ENCODE results near the gene IZUMO2. TPM values are rescaled to one million over a fixed set of nuclear protein-coding genes. Genes with fewer than 3 reads are reported as not detected.

IZUMO2 gene
- total RNA-seq, 2 experiments from 2014 or later: not detected

DNA sequence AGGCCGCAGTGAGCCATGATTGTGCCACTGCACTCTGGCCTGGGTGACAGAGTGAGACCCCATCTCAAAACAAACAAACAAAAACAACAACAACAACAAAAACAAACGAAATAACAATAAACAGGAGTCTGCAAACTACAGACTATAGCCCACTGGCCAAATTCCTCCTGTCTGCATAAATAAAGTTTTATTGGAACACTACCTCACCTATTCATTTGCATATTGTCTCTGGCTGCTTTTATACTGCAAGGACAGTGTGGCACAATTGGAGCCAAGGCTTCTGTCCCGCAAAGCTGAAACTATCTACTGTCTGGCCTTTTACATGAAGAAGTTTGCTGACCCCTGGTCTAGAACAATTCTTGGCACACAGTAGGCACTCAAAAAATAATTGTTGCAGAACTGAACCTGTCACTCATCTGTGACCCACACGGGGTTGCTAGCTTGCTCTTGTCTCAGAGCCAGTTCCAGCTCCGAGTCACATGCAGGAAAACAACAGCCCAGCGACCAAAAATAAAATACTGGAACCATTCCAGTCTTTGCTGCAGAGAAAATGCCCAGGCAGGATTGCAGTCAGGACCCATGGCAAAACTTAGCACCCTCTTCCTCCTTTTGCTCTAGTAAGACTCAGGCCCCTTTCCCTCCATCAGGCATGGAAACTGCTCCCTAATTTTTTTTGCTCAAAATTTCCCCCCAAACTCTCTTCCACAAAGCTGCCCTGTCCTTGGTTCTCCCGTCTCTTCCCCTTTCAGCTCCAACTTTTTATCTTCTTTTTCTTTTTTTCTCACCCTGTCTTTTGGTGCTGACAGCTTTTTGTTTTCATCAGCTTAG, 35.6 kb upstream of the IZUMO2 start:
- no peaks in the 10 kb centered on the region for H3K9me3 Mint-ChIP-seq (ENCODE audit: low read depth)
- intact Hi-C loops (cut with DNase I, micrococcal nuclease): no loop called here
- H3K27ac Mint-ChIP-seq: no peak overlapping the region
- DNase-seq: no peak
- no peaks in the 10 kb centered on the region for H3K4me1 Mint-ChIP-seq
- ChIA-PET CTCF (no interaction called here), POLR2A (no interaction called here)
- no peaks in the 10 kb centered on the region for H3K36me3 Mint-ChIP-seq (ENCODE audit: low read depth)
- H3K27me3 Mint-ChIP-seq: peaks cover 46% of the 10 kb centered on the region
- ATAC-seq: no peak
- H3K4me3 Mint-ChIP-seq: no peak overlapping the region

GRCh38 chr19:50197348-50197747, 34.3 kb upstream of the IZUMO2 start:
- DNase-seq: no peak
- ATAC-seq: no peak
- intact Hi-C loops (cut with DNase I, micrococcal nuclease): no loop called here
- ChIA-PET CTCF (no interaction called here), POLR2A (no interaction called here)
- Mint-ChIP-seq H3K4me3 (no peak overlapping the region), H3K4me1 (no peaks in the 10 kb centered on the region), H3K27me3 (peaks cover 49% of the 10 kb centered on the region), H3K9me3 (ENCODE audit: low read depth) (no peaks in the 10 kb centered on the region), H3K36me3 (ENCODE audit: low read depth) (no peaks in the 10 kb centered on the region), H3K27ac (no peak overlapping the region)

- Mint-ChIP-seq H3K27ac (no peak overlapping the region), H3K9me3 (ENCODE audit: low read depth) (no peaks in the 10 kb centered on the region), H3K4me3 (no peak overlapping the region), H3K36me3 (ENCODE audit: low read depth) (no peaks in the 10 kb centered on the region), H3K27me3 (peaks cover 41% of the 10 kb centered on the region), H3K4me1 (no peaks in the 10 kb centered on the region)
- CTCF ChIA-PET: no interaction called here
- no peak for DNase-seq
- POLR2A ChIA-PET: no interaction called here
- ATAC-seq: no peak
- intact Hi-C loops (cut with DNase I, micrococcal nuclease): no loop called here
These were observed 33.3 kb upstream of the IZUMO2 start for GRCh38 chr19:50196322-50196932.

- no peak for ATAC-seq
- CTCF ChIA-PET: interaction anchor here (0.9 kb wide), 1 partner anchor 361 kb away, joined by 4 read pairs; no protein-coding TSS in a partner anchor
- peaks cover 40% of the 10 kb centered on the region for H3K27me3 Mint-ChIP-seq
- peaks cover under 1% of the 10 kb centered on the region for H3K9me3 Mint-ChIP-seq (ENCODE audit: low read depth)
- POLR2A ChIA-PET: interaction anchor here (0.6 kb wide), 1 partner anchor 12 kb away, joined by 4 read pairs; no protein-coding TSS in a partner anchor
- no peaks in the 10 kb centered on the region for H3K36me3 Mint-ChIP-seq (ENCODE audit: low read depth)
- no peaks in the 10 kb centered on the region for H3K4me1 Mint-ChIP-seq
- H3K4me3 Mint-ChIP-seq: no peak overlapping the region
- DNase-seq: no peak
- intact Hi-C loops (cut with DNase I, micrococcal nuclease): no loop called here
- H3K27ac Mint-ChIP-seq: no peak overlapping the region
These were observed 32.1 kb upstream of the IZUMO2 start for GRCh38 chr19:50195224-50195623.

DNA sequence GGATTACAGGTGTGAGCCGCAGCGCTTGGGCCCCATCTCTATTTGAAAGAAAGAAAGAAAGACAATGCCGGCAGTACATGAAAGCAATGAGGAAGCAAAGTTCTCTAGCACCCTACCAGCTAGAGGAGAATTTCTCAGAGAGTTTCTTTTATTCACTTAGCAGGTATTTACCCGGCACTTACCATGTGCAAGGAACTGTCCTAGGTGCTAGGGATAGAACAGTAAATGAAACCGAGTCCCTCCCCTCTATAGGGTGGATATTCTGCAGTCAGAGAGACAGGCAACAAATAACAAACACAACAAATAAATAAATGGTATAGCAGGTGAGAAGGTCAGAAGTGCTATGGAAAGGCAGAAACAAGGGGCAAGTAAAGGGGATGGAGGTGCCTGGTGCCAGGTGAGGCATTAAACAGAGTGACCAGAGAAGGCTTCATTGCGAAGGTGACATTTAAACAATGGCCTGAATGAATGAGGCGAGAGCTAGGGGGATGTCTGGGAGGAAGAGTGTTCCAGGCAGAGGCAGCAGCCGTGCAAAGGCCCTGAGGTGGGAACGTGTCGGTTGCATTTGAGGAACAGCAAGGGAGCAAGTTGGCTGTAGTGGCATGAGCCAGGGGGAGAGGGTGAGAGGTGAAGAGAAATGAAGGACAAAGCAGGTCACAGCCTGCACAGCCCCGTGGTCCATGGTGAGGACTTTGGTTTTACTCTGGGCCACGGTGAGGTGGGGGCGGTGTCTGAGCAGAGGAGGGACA, 29.6 kb upstream of the IZUMO2 start:
- H3K4me3 Mint-ChIP-seq: no peak overlapping the region
- H3K27me3 Mint-ChIP-seq: peaks cover 36% of the 10 kb centered on the region
- peaks cover 3% of the 10 kb centered on the region for H3K9me3 Mint-ChIP-seq (ENCODE audit: low read depth)
- H3K27ac Mint-ChIP-seq: no peak overlapping the region
- intact Hi-C loops (cut with DNase I, micrococcal nuclease): no loop called here
- no peaks in the 10 kb centered on the region for H3K4me1 Mint-ChIP-seq
- H3K36me3 Mint-ChIP-seq (ENCODE audit: low read depth): no peaks in the 10 kb centered on the region
- DNase-seq (no peak), ATAC-seq (no peak)
- POLR2A ChIA-PET: interaction anchor here (0.6 to 0.7 kb wide), 3 partner anchors 57 to 441 kb away, joined by 3 to 8 read pairs (median 4); no protein-coding TSS in a partner anchor
- CTCF ChIA-PET: interaction anchor here (0.6 to 1.5 kb wide), 2 partner anchors 10 to 328 kb away, joined by 3 read pairs; no protein-coding TSS in a partner anchor

DNA sequence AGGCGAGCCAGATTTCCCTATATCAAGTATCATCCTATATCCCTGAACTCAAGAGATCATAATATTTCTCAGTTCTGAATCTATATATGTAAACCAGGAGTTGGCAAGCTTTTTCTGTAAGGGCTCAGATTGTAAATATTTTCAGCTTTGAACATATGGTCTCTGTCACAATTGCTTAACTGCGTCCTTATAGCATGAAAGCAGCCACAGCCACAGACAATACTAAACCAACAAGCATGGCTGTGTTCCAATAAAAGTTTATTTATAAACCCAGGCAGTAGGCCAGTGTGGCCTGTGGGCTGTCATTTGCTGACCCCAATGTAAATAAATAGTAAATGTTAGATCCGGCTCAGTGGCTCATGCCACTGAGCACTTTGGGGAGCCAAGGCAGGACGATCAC, 28.1 kb upstream of the IZUMO2 start:
- Mint-ChIP-seq H3K4me1 (no peaks in the 10 kb centered on the region), H3K36me3 (ENCODE audit: low read depth) (no peaks in the 10 kb centered on the region), H3K27me3 (peaks cover 26% of the 10 kb centered on the region), H3K4me3 (no peak overlapping the region), H3K9me3 (ENCODE audit: low read depth) (peaks cover 3% of the 10 kb centered on the region), H3K27ac (no peak overlapping the region)
- no peak for DNase-seq
- ChIA-PET CTCF (interaction anchor here (1.5 kb wide), 1 partner anchor 9 kb away, joined by 3 read pairs; no protein-coding TSS in a partner anchor), POLR2A (no interaction called here)
- no peak for ATAC-seq
- intact Hi-C loops (cut with DNase I, micrococcal nuclease): no loop called here

- no peak for ATAC-seq
- no peaks in the 10 kb centered on the region for H3K4me1 Mint-ChIP-seq
- peaks cover 21% of the 10 kb centered on the region for H3K27me3 Mint-ChIP-seq
- intact Hi-C loops (cut with DNase I, micrococcal nuclease): no loop called here
- no peak overlapping the region for H3K4me3 Mint-ChIP-seq
- CTCF ChIA-PET: no interaction called here
- no peaks in the 10 kb centered on the region for H3K36me3 Mint-ChIP-seq (ENCODE audit: low read depth)
- no peak for DNase-seq
- H3K9me3 Mint-ChIP-seq (ENCODE audit: low read depth): peaks cover 3% of the 10 kb centered on the region
- POLR2A ChIA-PET: no interaction called here
- H3K27ac Mint-ChIP-seq: no peak overlapping the region
These were observed 27.4 kb upstream of the IZUMO2 start for GRCh38 chr19:50190439-50190891.

DNA sequence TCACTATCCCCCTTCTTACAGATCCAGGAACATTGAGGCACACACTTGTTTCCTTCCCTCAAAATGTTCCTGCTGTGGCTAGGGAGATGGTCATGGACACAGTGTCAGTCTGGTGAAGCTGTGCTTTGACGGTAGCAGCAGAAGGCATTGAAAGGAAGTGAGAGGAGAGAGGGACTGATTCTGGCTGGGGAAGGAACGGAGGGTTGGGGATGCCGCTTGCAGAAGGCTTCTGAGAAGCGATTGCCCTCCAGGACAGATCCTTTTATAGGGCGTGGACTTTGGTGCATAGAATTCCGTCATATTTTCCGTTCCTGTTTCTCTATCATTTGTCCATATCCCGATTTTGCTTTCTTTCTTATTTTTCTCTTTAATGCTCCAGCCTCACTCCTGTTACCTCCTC, 26.2 kb upstream of the IZUMO2 start:
- peaks cover 19% of the 10 kb centered on the region for H3K27me3 Mint-ChIP-seq
- ATAC-seq: no peak
- CTCF ChIA-PET: no interaction called here
- DNase-seq: no peak
- no peak overlapping the region for H3K27ac Mint-ChIP-seq
- POLR2A ChIA-PET: no interaction called here
- H3K9me3 Mint-ChIP-seq (ENCODE audit: low read depth): peaks cover 3% of the 10 kb centered on the region
- no peak overlapping the region for H3K4me3 Mint-ChIP-seq
- intact Hi-C loops (cut with DNase I, micrococcal nuclease): no loop called here
- no peaks in the 10 kb centered on the region for H3K36me3 Mint-ChIP-seq (ENCODE audit: low read depth)
- H3K4me1 Mint-ChIP-seq: no peaks in the 10 kb centered on the region

DNA sequence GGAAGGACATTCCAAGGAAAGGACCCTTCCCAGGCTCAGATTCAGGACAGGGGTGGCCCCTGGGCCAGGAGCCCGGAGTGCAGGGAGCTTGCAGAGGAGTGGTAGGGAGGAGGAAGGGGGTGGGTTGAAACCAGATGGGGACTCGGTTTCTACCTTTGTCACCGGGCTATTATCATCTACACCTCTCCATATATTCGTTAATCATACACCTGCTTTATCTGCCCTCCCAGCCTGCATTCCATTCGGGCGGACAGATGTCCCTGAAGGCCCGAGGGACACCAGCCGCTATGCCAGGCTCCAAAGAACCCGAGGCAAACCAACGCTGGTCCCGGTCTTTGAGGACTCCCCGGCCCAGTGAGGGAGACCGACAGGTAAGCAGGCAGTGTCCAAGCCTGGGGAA, 24.9 kb upstream of the IZUMO2 start:
- CTCF ChIA-PET: interaction anchor here (0.7 kb wide), 1 partner anchor 52 kb away, joined by 4 read pairs; no protein-coding TSS in a partner anchor
- H3K27me3 Mint-ChIP-seq: peaks cover 14% of the 10 kb centered on the region
- intact Hi-C loops (cut with DNase I, micrococcal nuclease): no loop called here

DNA sequence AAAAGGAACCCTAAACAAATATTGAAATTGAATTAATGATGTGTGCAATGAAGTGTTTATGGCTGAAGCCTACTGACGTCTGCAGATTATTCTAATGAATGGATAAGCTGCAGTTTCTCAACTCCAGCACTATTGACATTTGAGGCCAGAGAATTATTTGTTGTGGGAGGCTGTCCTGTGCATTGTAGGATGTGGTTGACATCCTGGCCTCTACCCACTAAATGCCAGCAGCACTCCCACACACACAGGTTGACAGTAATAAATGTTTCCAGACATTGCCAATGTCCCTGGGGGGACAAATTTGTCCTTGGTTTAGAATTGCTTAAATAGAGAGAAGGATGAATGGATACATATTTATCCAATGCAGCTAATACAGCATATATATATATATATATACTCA, 21.1 kb upstream of the IZUMO2 start:
- no peaks in the 10 kb centered on the region for H3K9me3 Mint-ChIP-seq (ENCODE audit: low read depth)
- H3K36me3 Mint-ChIP-seq (ENCODE audit: low read depth): no peaks in the 10 kb centered on the region

More for the DNA sequence above, 24.9 kb upstream of the IZUMO2 start:
- DNase-seq: no peak
- no peak for ATAC-seq
- H3K9me3 Mint-ChIP-seq (ENCODE audit: low read depth): peaks cover 3% of the 10 kb centered on the region
- H3K4me3 Mint-ChIP-seq: no peak overlapping the region
- POLR2A ChIA-PET: no interaction called here
- H3K4me1 Mint-ChIP-seq: no peaks in the 10 kb centered on the region
- H3K27ac Mint-ChIP-seq: no peak overlapping the region
- H3K36me3 Mint-ChIP-seq (ENCODE audit: low read depth): no peaks in the 10 kb centered on the region

DNA sequence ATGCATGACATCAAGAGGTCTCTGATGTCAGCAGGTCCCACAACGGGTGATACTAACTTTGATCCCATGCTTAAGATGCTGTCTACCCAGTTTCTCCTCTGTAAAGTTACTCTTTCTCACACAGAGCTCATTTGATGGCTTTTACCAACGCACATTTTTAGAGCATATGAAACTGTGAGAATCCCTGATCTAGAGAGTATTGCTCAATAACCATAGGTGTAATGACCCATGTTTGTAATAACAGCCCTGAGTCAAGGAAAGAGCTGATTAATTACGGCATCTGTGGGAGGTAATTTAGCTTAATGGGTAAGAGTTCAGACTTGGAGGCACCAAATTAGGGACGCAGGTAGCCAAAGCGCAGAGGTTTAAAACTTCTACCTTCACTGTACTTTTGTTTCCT, 18.0 kb upstream of the IZUMO2 start:
- H3K4me1 Mint-ChIP-seq: no peaks in the 10 kb centered on the region
- CTCF ChIA-PET: no interaction called here
- peaks cover 10% of the 10 kb centered on the region for H3K27me3 Mint-ChIP-seq
- H3K27ac Mint-ChIP-seq: no peak overlapping the region
- intact Hi-C loops (cut with DNase I, micrococcal nuclease): no loop called here
- no peak overlapping the region for H3K4me3 Mint-ChIP-seq
- DNase-seq (no peak), ATAC-seq (no peak)
- POLR2A ChIA-PET: no interaction called here
- no peaks in the 10 kb centered on the region for H3K9me3 Mint-ChIP-seq (ENCODE audit: low read depth)
- H3K36me3 Mint-ChIP-seq (ENCODE audit: low read depth): no peaks in the 10 kb centered on the region

More for the DNA sequence above, 21.1 kb upstream of the IZUMO2 start:
- Mint-ChIP-seq H3K4me3 (no peak overlapping the region), H3K4me1 (no peaks in the 10 kb centered on the region), H3K27me3 (peaks cover 11% of the 10 kb centered on the region), H3K27ac (no peak overlapping the region)
- intact Hi-C loops (cut with DNase I, micrococcal nuclease): no loop called here
- ChIA-PET CTCF (no interaction called here), POLR2A (no interaction called here)
- no peak for ATAC-seq
- no peak for DNase-seq

Data from activated CD4-positive, alpha-beta T cell treated with anti-CD3 and anti-CD28 coated beads for 36 hours (primary cell).